Stimulated activated CD8-positive, alpha-beta memory T cell treated with anti-CD3 and anti-CD28 coated beads, Interleukin-7, amount 100 ng/mL, for 4 hours (primary cell): ENCODE data around the gene BCLAF3.

Source experiments
- DNase-seq, 2 donors: peaks; one replicate each; pipeline ENCODE4 v3.0.0-alpha.2; 2020; ENCODE audit warnings: low read depth in 2 of 2

BCLAF3 gene

GRCh38 chrX:19990556-19991349 lies at the start of gene BCLAF3:
Gene BCLAF3 (minus strand): TSS chrX:19991061. CDS start chrX:19970264, 20,797 bp downstream.
- DNase-seq, result peak; percentile 69 to 83

GRCh38 chrX:20038966-20039365 lies 48.1 kb upstream of the BCLAF3 start:
- DNase-seq, result no peak

- DNase-seq, result no peak
These were observed 46.3 kb upstream of the BCLAF3 start for GRCh38 chrX:20037186-20037585.

GRCh38 chrX:20032201-20032600 lies 41.3 kb upstream of the BCLAF3 start:
- no peak for DNase-seq

GRCh38 chrX:20029728-20030127 lies 38.9 kb upstream of the BCLAF3 start:
- no peak for DNase-seq

GRCh38 chrX:20028588-20028987 lies 37.7 kb upstream of the BCLAF3 start:
- no peak for DNase-seq

GRCh38 chrX:20026278-20026677 lies 35.4 kb upstream of the BCLAF3 start:
- DNase-seq, result no peak

GRCh38 chrX:20019672-20020365 lies 29.0 kb upstream of the BCLAF3 start:
- DNase-seq, result no peak

GRCh38 chrX:20016616-20016945 lies 25.7 kb upstream of the BCLAF3 start:
- DNase-seq, result no peak

- no peak for DNase-seq
These were observed 25.2 kb upstream of the BCLAF3 start for GRCh38 chrX:20015945-20016615.

- DNase-seq, result no peak
These were observed 24.6 kb upstream of the BCLAF3 start for GRCh38 chrX:20015422-20015821.

GRCh38 chrX:20011608-20012007 lies 20.7 kb upstream of the BCLAF3 start:
- no peak for DNase-seq

GRCh38 chrX:20007962-20008622 lies 17.2 kb upstream of the BCLAF3 start:
- no peak for DNase-seq

GRCh38 chrX:20005883-20006282 lies 15.0 kb upstream of the BCLAF3 start:
- no peak for DNase-seq

- DNase-seq, result no peak
These were observed 10.7 kb upstream of the BCLAF3 start for GRCh38 chrX:20001588-20001987.

- no peak for DNase-seq
These were observed 473 bp upstream of the BCLAF3 start for GRCh38 chrX:19991350-19991718.

GRCh38 chrX:19990151-19990555 lies 708 bp downstream of the BCLAF3 start:
- peak; percentile 0 to 26 for DNase-seq

GRCh38 chrX:19987856-19988255 lies 3.0 kb downstream of the BCLAF3 start:
- no peak for DNase-seq

GRCh38 chrX:19986531-19986930 lies 4.3 kb downstream of the BCLAF3 start:
- DNase-seq, result no peak

GRCh38 chrX:19981947-19982346 lies 8.9 kb downstream of the BCLAF3 start:
- DNase-seq, result no peak

GRCh38 chrX:19975845-19976244 lies 15.0 kb downstream of the BCLAF3 start:
- no peak for DNase-seq

GRCh38 chrX:19972984-19973383 lies 17.9 kb downstream of the BCLAF3 start:
- no peak for DNase-seq
